Rectal smooth muscle tissue (tissue), 1 donor: ENCODE measurements around the gene EPHA5.

ENCODE experiments used
- H3K27ac ChIP-seq: one replicate; pipeline ENCODE4 v1.7.0; 2013; ENCODE audit warnings: low read depth, low read length, inconsistent platforms
- H3K27me3 ChIP-seq: one replicate; pipeline ENCODE4 v1.7.0; 2013; ENCODE audit warnings: low read length; ENCODE audit not compliant: control insufficient read depth, insufficient read depth
- H3K36me3 ChIP-seq: one replicate; pipeline ENCODE4 v1.7.0; 2013; ENCODE audit warnings: low read length; ENCODE audit not compliant: control insufficient read depth, insufficient read depth
- H3K4me1 ChIP-seq: one replicate; pipeline ENCODE4 v1.7.0; 2013; ENCODE audit warnings: low read length; ENCODE audit not compliant: control insufficient read depth, insufficient read depth
- H3K4me3 ChIP-seq: one replicate; pipeline ENCODE4 v1.7.0; 2013; ENCODE audit warnings: low read length
- H3K9ac ChIP-seq: one replicate; pipeline ENCODE4 v1.7.0; 2013; ENCODE audit warnings: low read length

The EPHA5 gene

GRCh38 chr4:65600656-65601055 lies 69.6 kb downstream of the EPHA5 start:
- no peak overlapping the region for H3K4me3 ChIP-seq
- H3K27ac ChIP-seq: no peak overlapping the region
- no peaks in the 10 kb centered on the region for H3K4me1 ChIP-seq
- H3K36me3 ChIP-seq: no peaks in the 10 kb centered on the region
- no peak overlapping the region for H3K9ac ChIP-seq
- no peaks in the 10 kb centered on the region for H3K27me3 ChIP-seq

- Histone ChIP-seq H3K36me3 (no peaks in the 10 kb centered on the region), H3K27me3 (no peaks in the 10 kb centered on the region), H3K4me3 (no peak overlapping the region), H3K9ac (no peak overlapping the region), H3K4me1 (no peaks in the 10 kb centered on the region), H3K27ac (no peak overlapping the region)
These were observed 70.9 kb downstream of the EPHA5 start for GRCh38 chr4:65599340-65599739.

- Histone ChIP-seq H3K27ac (no peak overlapping the region), H3K27me3 (no peaks in the 10 kb centered on the region), H3K4me1 (no peaks in the 10 kb centered on the region), H3K9ac (no peak overlapping the region), H3K4me3 (no peak overlapping the region), H3K36me3 (no peaks in the 10 kb centered on the region)
These were observed 72.6 kb downstream of the EPHA5 start for GRCh38 chr4:65597697-65598096.

- no peaks in the 10 kb centered on the region for H3K27me3 ChIP-seq
- H3K4me1 ChIP-seq: no peaks in the 10 kb centered on the region
- no peak overlapping the region for H3K4me3 ChIP-seq
- H3K27ac ChIP-seq: no peak overlapping the region
- H3K9ac ChIP-seq: no peak overlapping the region
- no peaks in the 10 kb centered on the region for H3K36me3 ChIP-seq
These were observed 78.2 kb downstream of the EPHA5 start for GRCh38 chr4:65592089-65592488.

GRCh38 chr4:65589921-65590320 lies 80.4 kb downstream of the EPHA5 start:
- no peak overlapping the region for H3K9ac ChIP-seq
- H3K4me3 ChIP-seq: no peak overlapping the region
- H3K4me1 ChIP-seq: no peaks in the 10 kb centered on the region
- H3K27ac ChIP-seq: no peak overlapping the region
- no peaks in the 10 kb centered on the region for H3K27me3 ChIP-seq
- no peaks in the 10 kb centered on the region for H3K36me3 ChIP-seq

- Histone ChIP-seq H3K9ac (no peak overlapping the region), H3K36me3 (no peaks in the 10 kb centered on the region), H3K27ac (no peak overlapping the region), H3K4me1 (no peaks in the 10 kb centered on the region), H3K27me3 (no peaks in the 10 kb centered on the region), H3K4me3 (no peak overlapping the region)
These were observed 81.0 kb downstream of the EPHA5 start for GRCh38 chr4:65589331-65589730.

GRCh38 chr4:65580551-65580950 lies 89.7 kb downstream of the EPHA5 start:
- Histone ChIP-seq H3K36me3 (no peaks in the 10 kb centered on the region), H3K27ac (no peak overlapping the region), H3K4me1 (no peaks in the 10 kb centered on the region), H3K4me3 (no peak overlapping the region), H3K27me3 (no peaks in the 10 kb centered on the region), H3K9ac (no peak overlapping the region)

GRCh38 chr4:65566473-65566872 lies 103.8 kb downstream of the EPHA5 start:
- Histone ChIP-seq H3K9ac (no peak overlapping the region), H3K36me3 (no peaks in the 10 kb centered on the region), H3K27me3 (no peaks in the 10 kb centered on the region), H3K27ac (no peak overlapping the region), H3K4me1 (no peaks in the 10 kb centered on the region), H3K4me3 (no peak overlapping the region)

- Histone ChIP-seq H3K4me3 (no peak overlapping the region), H3K4me1 (no peaks in the 10 kb centered on the region), H3K27ac (no peak overlapping the region), H3K27me3 (no peaks in the 10 kb centered on the region), H3K36me3 (no peaks in the 10 kb centered on the region), H3K9ac (no peak overlapping the region)
These were observed 109.1 kb downstream of the EPHA5 start for GRCh38 chr4:65561164-65561563.

- no peaks in the 10 kb centered on the region for H3K27me3 ChIP-seq
- H3K4me1 ChIP-seq: no peaks in the 10 kb centered on the region
- H3K4me3 ChIP-seq: no peak overlapping the region
- no peak overlapping the region for H3K27ac ChIP-seq
- H3K36me3 ChIP-seq: no peaks in the 10 kb centered on the region
- H3K9ac ChIP-seq: no peak overlapping the region
These were observed 111.0 kb downstream of the EPHA5 start for GRCh38 chr4:65559270-65559669.

GRCh38 chr4:65552057-65552456 lies 118.2 kb downstream of the EPHA5 start:
- no peak overlapping the region for H3K27ac ChIP-seq
- no peak overlapping the region for H3K4me3 ChIP-seq
- H3K36me3 ChIP-seq: no peaks in the 10 kb centered on the region
- H3K27me3 ChIP-seq: no peaks in the 10 kb centered on the region
- H3K4me1 ChIP-seq: no peaks in the 10 kb centered on the region
- H3K9ac ChIP-seq: no peak overlapping the region

GRCh38 chr4:65550500-65550899 lies 119.8 kb downstream of the EPHA5 start:
- Histone ChIP-seq H3K9ac (no peak overlapping the region), H3K27me3 (no peaks in the 10 kb centered on the region), H3K36me3 (no peaks in the 10 kb centered on the region), H3K4me1 (no peaks in the 10 kb centered on the region), H3K4me3 (no peak overlapping the region), H3K27ac (no peak overlapping the region)

GRCh38 chr4:65546882-65547416 lies 123.3 kb downstream of the EPHA5 start:
- H3K9ac ChIP-seq: no peak overlapping the region
- no peaks in the 10 kb centered on the region for H3K27me3 ChIP-seq

More at GRCh38 chr4:65546882-65547416, 123.3 kb downstream of the EPHA5 start:
- Histone ChIP-seq H3K36me3 (no peaks in the 10 kb centered on the region), H3K4me1 (no peaks in the 10 kb centered on the region), H3K27ac (no peak overlapping the region), H3K4me3 (no peak overlapping the region)
